Measurements from ENCODE around the gene OSBPL3.

Gene OSBPL3

GRCh38 chr7:24987331-24987842 is 7.4 kb upstream of the OSBPL3 start:
- H3K4me2 ChIP-seq (ENCODE audit: low read depth, low read length): no peak overlapping the region

DNA sequence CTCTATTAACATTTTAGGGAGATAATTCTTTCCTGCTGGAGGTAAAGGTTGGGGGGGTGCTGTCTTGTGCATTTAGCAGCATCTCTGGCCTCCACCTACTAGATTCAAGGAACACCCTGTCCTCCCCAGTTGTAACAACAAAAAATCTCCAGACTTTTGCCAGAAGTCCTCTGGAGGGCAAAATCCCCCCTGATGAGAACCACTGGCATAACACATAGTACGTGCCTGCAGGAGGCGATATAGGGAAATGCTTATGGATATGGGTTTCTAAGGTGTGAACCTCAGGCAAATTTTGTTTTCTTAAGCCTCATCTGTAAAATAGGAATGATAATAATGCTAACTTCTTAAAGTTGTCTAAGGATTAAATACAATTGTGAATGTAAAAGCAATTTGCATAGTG is 2.9 kb upstream of the OSBPL3 start:
- Histone ChIP-seq H3K9me3 (replicated peaks; ENCODE audit: insufficient read depth, low read length) (no peaks in the 10 kb centered on the region), H3K9ac (ENCODE audit: low read length) (no peak overlapping the region), H3K4me3 (ENCODE audit: low read length) (no peak overlapping the region), H3F3A (ENCODE audit: insufficient read depth, low read length) (peaks cover 18% of the 10 kb centered on the region), H2AFZ (ENCODE audit: low read length) (no peak overlapping the region), H3K27ac (ENCODE audit: low read length) (no peak overlapping the region), H3K9me2 (replicated peaks; ENCODE audit: insufficient read depth, low read length) (no peaks in the 10 kb centered on the region), H3K4me1 (ENCODE audit: low read length) (peaks cover 9% of the 10 kb centered on the region), H4K20me1 (ENCODE audit: insufficient read depth, low read length) (no peaks in the 10 kb centered on the region), H3K79me2 (ENCODE audit: low read length) (peaks cover 13% of the 10 kb centered on the region), H3K36me3 (replicated peaks; ENCODE audit: insufficient read depth, low read length) (no peaks in the 10 kb centered on the region), H3K27me3 (replicated peaks; ENCODE audit: insufficient read depth, low read length) (no peaks in the 10 kb centered on the region), H3K4me2 (ENCODE audit: low read depth, low read length) (no peak overlapping the region)
- peak; percentile 37 for TF ChIP-seq CTCF (IDR thresholded peaks at IDR 0.05; ENCODE audit: low read length)
- TF ChIP-seq EZH2 (optimal IDR thresholded peaks at IDR 0.05; ENCODE audit: low read depth, low read length): no peak
- no peak for DNase-seq

More at GRCh38 chr7:24987331-24987842, 7.4 kb upstream of the OSBPL3 start:
- no peak overlapping the region for H2AFZ ChIP-seq (ENCODE audit: low read length)
- H3K79me2 ChIP-seq (ENCODE audit: low read length): no peaks in the 10 kb centered on the region
- no peaks in the 10 kb centered on the region for H4K20me1 ChIP-seq (ENCODE audit: insufficient read depth, low read length)
- H3K27me3 ChIP-seq (replicated peaks; ENCODE audit: insufficient read depth, low read length): no peaks in the 10 kb centered on the region
- no peaks in the 10 kb centered on the region for H3K36me3 ChIP-seq (replicated peaks; ENCODE audit: insufficient read depth, low read length)
- H3K4me1 ChIP-seq (ENCODE audit: low read length): no peaks in the 10 kb centered on the region
- no peaks in the 10 kb centered on the region for H3K9me3 ChIP-seq (replicated peaks; ENCODE audit: insufficient read depth, low read length)
- H3K27ac ChIP-seq (ENCODE audit: low read length): no peak overlapping the region
- H3K9me2 ChIP-seq (replicated peaks; ENCODE audit: insufficient read depth, low read length): no peaks in the 10 kb centered on the region
- TF ChIP-seq CTCF (IDR thresholded peaks at IDR 0.05; ENCODE audit: low read length): no peak
- TF ChIP-seq EZH2 (optimal IDR thresholded peaks at IDR 0.05; ENCODE audit: low read depth, low read length): no peak
- TF ChIP-seq EZH2phosphoT487 (IDR thresholded peaks at IDR 0.05; ENCODE audit: low read length): no peak
- H3K9ac ChIP-seq (ENCODE audit: low read length): no peak overlapping the region
- H3F3A ChIP-seq (ENCODE audit: insufficient read depth, low read length): no peaks in the 10 kb centered on the region
- DNase-seq: no peak
- no peak overlapping the region for H3K4me3 ChIP-seq (ENCODE audit: low read length)

DNA sequence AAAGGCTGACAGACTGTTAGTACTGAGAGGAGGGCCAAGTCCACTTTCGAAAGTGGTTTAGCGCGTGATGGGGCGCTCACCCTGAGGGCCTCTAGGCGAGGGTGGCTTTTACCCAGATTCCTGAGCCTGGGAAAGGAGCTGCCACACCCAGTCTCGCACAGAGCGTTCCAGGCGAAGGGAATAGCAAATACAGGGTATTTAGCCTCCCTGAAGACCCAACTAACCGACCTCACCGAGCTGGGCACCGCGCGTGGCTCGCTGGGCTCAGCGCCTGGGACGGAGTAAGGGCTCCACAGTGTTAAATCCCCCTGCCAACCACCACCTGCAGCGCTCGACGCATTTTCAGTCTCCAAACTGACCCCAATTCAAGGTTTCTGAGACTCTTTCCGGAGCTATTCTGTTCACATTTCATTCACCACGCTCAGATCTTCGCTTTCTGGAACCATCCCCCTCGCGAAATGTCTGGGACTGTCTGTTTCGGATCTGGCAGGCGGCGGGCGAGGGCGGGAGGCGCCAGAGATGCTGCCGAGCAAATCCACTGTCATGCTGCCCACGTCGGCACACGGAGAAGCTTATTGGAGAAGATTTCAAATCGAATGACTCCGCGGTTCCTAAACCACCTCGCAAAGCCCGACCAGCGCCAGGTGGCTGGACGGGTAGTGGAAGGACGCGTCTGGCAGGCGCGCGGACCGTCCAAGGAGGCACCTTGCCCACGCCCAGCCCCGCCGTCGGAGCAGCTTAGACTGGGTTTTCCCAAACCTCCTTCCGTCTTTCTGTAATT is 1.4 kb upstream of the OSBPL3 start:
- no peaks in the 10 kb centered on the region for H4K20me1 ChIP-seq (ENCODE audit: insufficient read depth, low read length)
- peaks cover 29% of the 10 kb centered on the region for H3K79me2 ChIP-seq (ENCODE audit: low read length)
- no peaks in the 10 kb centered on the region for H3K9me3 ChIP-seq (replicated peaks; ENCODE audit: insufficient read depth, low read length)
- H3K4me3 ChIP-seq (ENCODE audit: low read length): peak overlapping the region; percentile 92
- H2AFZ ChIP-seq (ENCODE audit: low read length): peak overlapping the region; percentile 52
- TF ChIP-seq EZH2phosphoT487 (IDR thresholded peaks at IDR 0.05; ENCODE audit: low read length) (no peak), EZH2 (optimal IDR thresholded peaks at IDR 0.05; ENCODE audit: low read depth, low read length) (no peak), CTCF (IDR thresholded peaks at IDR 0.05; ENCODE audit: low read length) (no peak)
- peak; percentile 60 for DNase-seq
- H3K36me3 ChIP-seq (replicated peaks; ENCODE audit: insufficient read depth, low read length): no peaks in the 10 kb centered on the region
- H3K9ac ChIP-seq (ENCODE audit: low read length): peak overlapping the region; percentile 88
- no peaks in the 10 kb centered on the region for H3K9me2 ChIP-seq (replicated peaks; ENCODE audit: insufficient read depth, low read length)
- peak overlapping the region; percentile 73 for H3K4me2 ChIP-seq (ENCODE audit: low read depth, low read length)
- H3F3A ChIP-seq (ENCODE audit: insufficient read depth, low read length): peaks cover 18% of the 10 kb centered on the region
- peaks cover 15% of the 10 kb centered on the region for H3K4me1 ChIP-seq (ENCODE audit: low read length)
- H3K27ac ChIP-seq (ENCODE audit: low read length): peak overlapping the region; percentile 92
- H3K27me3 ChIP-seq (replicated peaks; ENCODE audit: insufficient read depth, low read length): no peaks in the 10 kb centered on the region

Data from MM.1S (cell line).